ENCODE results near the gene ZMYND10. TPM values are rescaled to one million over a fixed set of nuclear protein-coding genes. Genes with fewer than 3 reads are reported as not detected.

Gene ZMYND10
- total RNA-seq, 1 donor from 2014 or later = not detected

- H3K27me3 Mint-ChIP-seq (ENCODE audit: unreplicated experiment) = peaks cover 12% of the 10 kb centered on the region
- H3K9me3 Mint-ChIP-seq (ENCODE audit: unreplicated experiment) = no peaks in the 10 kb centered on the region
- H3K4me3 Mint-ChIP-seq (ENCODE audit: unreplicated experiment) = no peak overlapping the region
- peak; percentile 68 for DNase-seq (ENCODE audit: low spot score)
- H3K27ac Mint-ChIP-seq (ENCODE audit: unreplicated experiment) = no peak overlapping the region
- H3K36me3 Mint-ChIP-seq (ENCODE audit: low read depth, unreplicated experiment) = no peaks in the 10 kb centered on the region
- peaks cover 16% of the 10 kb centered on the region for H3K4me1 Mint-ChIP-seq (ENCODE audit: unreplicated experiment)
- TF ChIP-seq CTCF (IDR thresholded peaks at IDR 0.05; ENCODE audit: unreplicated experiment) = peak; percentile 65
Measured at GRCh38 chr3:50347187-50347813, 1.8 kb upstream of the ZMYND10 start.

GRCh38 chr3:50345008-50345407 is 524 bp downstream of the ZMYND10 start:
- no peak overlapping the region for H3K4me3 Mint-ChIP-seq (ENCODE audit: unreplicated experiment)
- H3K9me3 Mint-ChIP-seq (ENCODE audit: unreplicated experiment) = no peaks in the 10 kb centered on the region
- no peak for TF ChIP-seq CTCF (IDR thresholded peaks at IDR 0.05; ENCODE audit: unreplicated experiment)
- no peak for DNase-seq (ENCODE audit: low spot score)
- H3K27ac Mint-ChIP-seq (ENCODE audit: unreplicated experiment) = no peak overlapping the region
- H3K36me3 Mint-ChIP-seq (ENCODE audit: low read depth, unreplicated experiment) = peaks cover 2% of the 10 kb centered on the region
- peaks cover 16% of the 10 kb centered on the region for H3K27me3 Mint-ChIP-seq (ENCODE audit: unreplicated experiment)
- peaks cover 6% of the 10 kb centered on the region for H3K4me1 Mint-ChIP-seq (ENCODE audit: unreplicated experiment)

GRCh38 chr3:50342813-50343633 is 2.5 kb downstream of the ZMYND10 start:
- Mint-ChIP-seq H3K4me1 (ENCODE audit: unreplicated experiment) (peaks cover 20% of the 10 kb centered on the region), H3K27me3 (ENCODE audit: unreplicated experiment) (peaks cover 29% of the 10 kb centered on the region), H3K36me3 (ENCODE audit: low read depth, unreplicated experiment) (peaks cover 10% of the 10 kb centered on the region), H3K4me3 (ENCODE audit: unreplicated experiment) (no peak overlapping the region), H3K9me3 (ENCODE audit: unreplicated experiment) (no peaks in the 10 kb centered on the region), H3K27ac (ENCODE audit: unreplicated experiment) (no peak overlapping the region)
- TF ChIP-seq CTCF (IDR thresholded peaks at IDR 0.05; ENCODE audit: unreplicated experiment) = no peak
- no peak for DNase-seq (ENCODE audit: low spot score)

GRCh38 chr3:50341996-50342650 is 3.4 kb downstream of the ZMYND10 start:
- Mint-ChIP-seq H3K36me3 (ENCODE audit: low read depth, unreplicated experiment) (peaks cover 10% of the 10 kb centered on the region), H3K27me3 (ENCODE audit: unreplicated experiment) (peaks cover 30% of the 10 kb centered on the region), H3K27ac (ENCODE audit: unreplicated experiment) (no peak overlapping the region), H3K9me3 (ENCODE audit: unreplicated experiment) (no peaks in the 10 kb centered on the region), H3K4me1 (ENCODE audit: unreplicated experiment) (peaks cover 21% of the 10 kb centered on the region), H3K4me3 (ENCODE audit: unreplicated experiment) (no peak overlapping the region)
- no peak for TF ChIP-seq CTCF (IDR thresholded peaks at IDR 0.05; ENCODE audit: unreplicated experiment)
- no peak for DNase-seq (ENCODE audit: low spot score)

All from endothelial cell (in vitro differentiated cells).